Esophagus squamous epithelium (tissue), 5 donors: ENCODE data around the gene MRAS. TPM values are rescaled to one million over a fixed set of nuclear protein-coding genes. Genes with fewer than 3 reads are reported as not detected.

Experiments used
- DNase-seq: peaks from one replicate; lab custom pipeline; 2025; lab: John Stamatoyannopoulos, UW
- H3K27ac ChIP-seq, 4 donors: fragments of 200-600 bp; sonication (generic); one replicate each; pipeline ENCODE4 v1.5.1; 2016 to 2019; ENCODE audit warnings: mild to moderate bottlenecking in 1 of 4
- H3K27me3 ChIP-seq, 4 donors: fragments of 200-600 bp; sonication (generic); 1 replicate in 3 of 4; 2 replicates in 1 of 4; pipeline versions ENCODE4 v1.5.1 to v1.6.0; 2017 to 2021; ENCODE audit warnings: antibody characterized with exemption in 1 of 4
- H3K36me3 ChIP-seq, 3 donors: fragments of 200-600 bp; sonication (generic); one replicate each; pipeline ENCODE4 v1.5.1; 2016 to 2019
- H3K4me1 ChIP-seq, 3 donors: fragments of 200-600 bp; sonication (generic); one replicate each; pipeline ENCODE4 v1.5.1; 2017 to 2019
- H3K4me3 ChIP-seq, 4 donors: fragments of 200-600 bp; sonication (generic); 1 replicate in 3 of 4; 2 replicates in 1 of 4; pipeline ENCODE4 v1.5.1; 2016 to 2019; ENCODE audit warnings: mild to moderate bottlenecking in 2 of 4, moderate library complexity in 1 of 4
- H3K9me3 ChIP-seq, 3 donors: fragments of 200-600 bp; sonication (generic); one replicate each; pipeline ENCODE4 v1.5.1; 2016 to 2019
- POLR2A ChIP-seq, 4 donors: fragments of 450-650 bp; IDR thresholded peaks; one replicate each; pipeline ENCODE4 v1.6.1; 2017; ENCODE audit warnings: antibody characterized with exemption in 4 of 4, mild to moderate bottlenecking in 4 of 4, moderate library complexity in 3 of 4
- WGBS, 2 donors: methylation state at CpG; one replicate each; pipeline ENCODE4 v1.1.5; 2018; 5-methylcytosine and 5-hydroxymethylcytosine counted together
- intact Hi-C: fragments of 100-400 bp; cut with DNase I; formaldehyde crosslinking; loops from one replicate; pipeline ENCODE4 v1.15.0; 2022
- total RNA-seq, 4 donors: library from RNA; depleted of rRNA; stranded (reverse); fragments of >200 nt; gene quantifications; one replicate each; pipeline ENCODE4 v1.1.0, GENCODE V29; 2016
- TF ChIP-seq, protein P1 (sequence below), 6 experiments: fragments of 450-650 bp in 4 of 6; fragments of 200-600 bp in 2 of 6; sonication (generic) in 2 of 6; IDR thresholded peaks; one replicate each; pipeline ENCODE4 v1.5.1; 2016 to 2019; ENCODE audit warnings: antibody characterized with exemption in 6 of 6, mild to moderate bottlenecking in 4 of 6, moderate library complexity in 4 of 6
- donor health status: DM: yes; HTN: yes; CAD: no.

Gene MRAS
- total RNA-seq, 4 donors from 2014 or later = 0.72 to 5.9 (median 2.4) TPM

- H3K9me3 ChIP-seq = no peaks in the 10 kb centered on the region
- intact Hi-C loops = no loop called here
- H3K27ac ChIP-seq = no peak overlapping the region
- H3K4me3 ChIP-seq = no peak overlapping the region
- DNase-seq = no peak
- no peaks in the 10 kb centered on the region for H3K36me3 ChIP-seq
- TF ChIP-seq, protein P1, sequence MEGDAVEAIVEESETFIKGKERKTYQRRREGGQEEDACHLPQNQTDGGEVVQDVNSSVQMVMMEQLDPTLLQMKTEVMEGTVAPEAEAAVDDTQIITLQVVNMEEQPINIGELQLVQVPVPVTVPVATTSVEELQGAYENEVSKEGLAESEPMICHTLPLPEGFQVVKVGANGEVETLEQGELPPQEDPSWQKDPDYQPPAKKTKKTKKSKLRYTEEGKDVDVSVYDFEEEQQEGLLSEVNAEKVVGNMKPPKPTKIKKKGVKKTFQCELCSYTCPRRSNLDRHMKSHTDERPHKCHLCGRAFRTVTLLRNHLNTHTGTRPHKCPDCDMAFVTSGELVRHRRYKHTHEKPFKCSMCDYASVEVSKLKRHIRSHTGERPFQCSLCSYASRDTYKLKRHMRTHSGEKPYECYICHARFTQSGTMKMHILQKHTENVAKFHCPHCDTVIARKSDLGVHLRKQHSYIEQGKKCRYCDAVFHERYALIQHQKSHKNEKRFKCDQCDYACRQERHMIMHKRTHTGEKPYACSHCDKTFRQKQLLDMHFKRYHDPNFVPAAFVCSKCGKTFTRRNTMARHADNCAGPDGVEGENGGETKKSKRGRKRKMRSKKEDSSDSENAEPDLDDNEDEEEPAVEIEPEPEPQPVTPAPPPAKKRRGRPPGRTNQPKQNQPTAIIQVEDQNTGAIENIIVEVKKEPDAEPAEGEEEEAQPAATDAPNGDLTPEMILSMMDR (IDR thresholded peaks at IDR 0.05) = no peak
- TF ChIP-seq POLR2A (IDR thresholded peaks at IDR 0.05) = no peak
- 71 to 83% methylated on average over 3 of the region's 3 CpGs for WGBS, 2 donors
- no peaks in the 10 kb centered on the region for H3K27me3 ChIP-seq
- peaks cover 0 to 4% (median 0%) of the 10 kb centered on the region in 3 donors for H3K4me1 ChIP-seq
Measured at GRCh38 chr3:138448631-138449030, 100.3 kb downstream of the MRAS start.

GRCh38 chr3:138449490-138449889 lies 101.1 kb downstream of the MRAS start:
- Histone ChIP-seq H3K4me3 (no peak overlapping the region), H3K36me3 (no peaks in the 10 kb centered on the region), H3K27ac (no peak overlapping the region), H3K9me3 (no peaks in the 10 kb centered on the region), H3K4me1 (peaks cover 0 to 4% (median 0%) of the 10 kb centered on the region in 3 donors), H3K27me3 (no peaks in the 10 kb centered on the region)
- WGBS, 2 donors = 73 to 93% methylated on average over 2 to 3 of the region's 3 CpGs
- DNase-seq = no peak
- intact Hi-C loops = no loop called here
- no peak for TF ChIP-seq POLR2A (IDR thresholded peaks at IDR 0.05)
- TF ChIP-seq, protein P1 (IDR thresholded peaks at IDR 0.05) = no peak

DNA sequence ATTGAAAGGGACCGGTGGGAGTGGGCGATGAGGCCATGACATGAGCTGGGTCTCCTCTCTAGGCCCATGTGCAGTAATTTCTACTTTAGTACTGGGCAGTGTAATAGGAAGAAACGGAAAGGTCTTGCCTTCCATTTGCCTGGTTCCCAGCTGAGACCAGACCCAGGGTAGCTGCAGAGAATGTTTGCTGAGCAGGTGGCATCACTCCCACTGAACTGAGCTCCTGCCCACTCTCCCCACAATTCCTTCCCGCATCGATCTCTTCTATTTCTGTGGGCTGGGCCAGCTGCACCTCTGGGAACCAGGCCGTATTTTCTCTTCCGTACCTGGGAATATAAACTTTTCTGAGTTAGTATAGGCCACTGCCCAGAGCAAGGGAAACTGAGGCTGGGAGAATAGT lies 101.8 kb downstream of the MRAS start:
- WGBS, 2 donors = 91 to 95% methylated on average over 7 of the region's 7 CpGs

GRCh38 chr3:138450704-138451424 lies 102.5 kb downstream of the MRAS start:
- H3K27me3 ChIP-seq = peaks cover 0 to 6% (median 0%) of the 10 kb centered on the region in 4 donors
- 61 to 66% methylated on average over 3 to 5 of the region's 6 CpGs for WGBS, 2 donors
- H3K27ac ChIP-seq = no peak overlapping the region
- no peak overlapping the region for H3K4me3 ChIP-seq
- peaks cover 0 to 4% (median 0%) of the 10 kb centered on the region in 3 donors for H3K4me1 ChIP-seq
- no peak for DNase-seq
- TF ChIP-seq, protein P1 (IDR thresholded peaks at IDR 0.05) = no peak
- TF ChIP-seq POLR2A (IDR thresholded peaks at IDR 0.05) = no peak
- H3K36me3 ChIP-seq = no peaks in the 10 kb centered on the region
- intact Hi-C loops = no loop called here
- H3K9me3 ChIP-seq = no peaks in the 10 kb centered on the region

More for the DNA sequence above, 101.8 kb downstream of the MRAS start:
- no peaks in the 10 kb centered on the region for H3K36me3 ChIP-seq
- no peaks in the 10 kb centered on the region for H3K9me3 ChIP-seq
- intact Hi-C loops = no loop called here
- TF ChIP-seq, protein P1 (IDR thresholded peaks at IDR 0.05) = no peak
- TF ChIP-seq POLR2A (IDR thresholded peaks at IDR 0.05) = no peak
- no peak overlapping the region for H3K27ac ChIP-seq
- H3K4me1 ChIP-seq = peaks cover 0 to 4% (median 0%) of the 10 kb centered on the region in 3 donors
- H3K27me3 ChIP-seq = peaks cover 0 to 3% (median 0%) of the 10 kb centered on the region in 4 donors
- DNase-seq = no peak
- H3K4me3 ChIP-seq = no peak overlapping the region

DNA sequence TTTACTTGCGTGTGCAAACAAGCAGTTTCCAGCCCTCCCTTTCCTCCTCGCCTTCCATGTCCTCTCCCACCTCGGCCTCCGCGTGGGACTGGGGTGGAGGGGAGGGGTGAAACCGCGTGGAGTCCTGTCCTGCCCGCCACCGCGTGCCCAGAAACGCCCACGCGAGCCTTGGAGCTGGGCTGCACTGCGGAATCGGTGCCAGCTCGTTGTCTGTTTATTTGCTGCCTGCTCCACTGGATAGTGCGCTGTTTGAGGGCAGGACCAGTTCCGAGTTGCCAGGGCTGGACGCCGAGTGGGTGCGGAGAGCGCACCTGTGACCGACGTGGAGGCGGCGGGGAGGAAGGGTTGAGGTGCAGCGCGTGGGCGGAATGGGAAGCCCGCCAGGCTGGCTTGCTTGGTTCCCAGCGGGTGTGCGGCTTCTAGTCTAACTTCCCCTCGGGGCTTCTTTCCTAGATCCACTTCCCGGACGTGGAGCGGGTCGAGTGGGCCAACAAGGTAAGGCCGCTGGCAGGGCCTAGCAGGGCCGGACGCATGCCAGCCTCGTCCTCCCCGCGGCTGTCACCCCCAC lies 103.3 kb downstream of the MRAS start:
- intact Hi-C loops = no loop called here
- TF ChIP-seq POLR2A (IDR thresholded peaks at IDR 0.05) = no peak
- TF ChIP-seq, protein P1 (IDR thresholded peaks at IDR 0.05) = no peak
- H3K9me3 ChIP-seq = no peaks in the 10 kb centered on the region
- no peak overlapping the region for H3K27ac ChIP-seq
- peaks cover 0 to 4% (median 0%) of the 10 kb centered on the region in 3 donors for H3K4me1 ChIP-seq
- 77 to 92% methylated on average over 19 to 31 of the region's 43 CpGs for WGBS, 2 donors
- peaks cover 0 to 6% (median 0%) of the 10 kb centered on the region in 4 donors for H3K27me3 ChIP-seq
- H3K36me3 ChIP-seq = no peaks in the 10 kb centered on the region
- DNase-seq = no peak
- H3K4me3 ChIP-seq = no peak overlapping the region
